Measurements from ENCODE around the gene BOK. TPM values are rescaled to one million over a fixed set of nuclear protein-coding genes. Genes with fewer than 3 reads are reported as not detected.

Gene BOK
- total RNA-seq, 1 experiment from 2014 or later: 33.9 TPM

DNA sequence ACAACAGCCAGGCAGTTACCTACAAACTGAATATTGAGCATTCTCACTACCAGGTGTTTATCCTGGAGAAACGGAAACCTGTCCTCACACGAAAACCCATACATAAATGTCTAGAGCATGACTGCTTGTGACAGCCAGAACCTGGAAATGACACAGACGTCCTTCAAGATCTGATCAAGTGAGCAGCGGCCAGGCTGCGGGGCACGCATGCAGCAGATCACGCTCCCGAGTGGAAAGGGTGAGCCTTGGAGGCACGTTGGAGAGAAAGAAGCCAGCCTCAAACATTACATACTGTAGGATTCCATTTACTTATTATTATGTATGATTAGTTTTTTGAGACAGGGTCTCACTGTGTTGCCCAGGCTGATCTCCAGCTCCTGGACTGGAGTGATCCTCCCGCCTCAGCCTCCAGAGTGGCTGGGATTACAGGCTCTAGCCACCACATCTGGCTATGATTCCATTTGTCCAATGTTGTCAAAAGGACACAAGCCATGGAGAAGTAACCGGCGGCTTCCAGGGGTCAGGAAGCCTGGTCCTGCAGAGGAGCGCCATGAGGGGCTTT, 27.3 kb upstream of the BOK start:
- no peak overlapping the region for H3K4me2 ChIP-seq (ENCODE audit: insufficient read depth, insufficient read length, low read length)
- no peaks in the 10 kb centered on the region for H3K27me3 ChIP-seq (ENCODE audit: insufficient read depth, low read length)
- no peak overlapping the region for H4K91ac ChIP-seq (ENCODE audit: insufficient read length, low read depth, low read length)
- H3K23me2 ChIP-seq (ENCODE audit: insufficient read length, low read depth, low read length, poor library complexity, severe bottlenecking): no peaks in the 10 kb centered on the region
- no peak for DNase-seq
- Mint-ChIP-seq H3K27ac (no peak overlapping the region), H3K36me3 (ENCODE audit: insufficient read depth in 1 of 3, low read depth in 3 of 3) (peaks cover 0 to 4% (median 2%) of the 10 kb centered on the region in 3 experiments; a peak in 3 of 7 replicates), H3K4me3 (no peak overlapping the region), H3K27me3 (ENCODE audit: low read depth) (peaks cover 6% of the 10 kb centered on the region), H3K9me3 (peaks cover 6% of the 10 kb centered on the region in 2 experiments), H3K4me1 (0 out of 4 replicates have a peak, but pooled peaks cover 0 to 2% of the 10 kb centered on the region in 2 experiments)
- H3K18ac ChIP-seq (ENCODE audit: insufficient read length, low read depth, low read length): no peak overlapping the region
- no peak overlapping the region for H3K56ac ChIP-seq (ENCODE audit: insufficient read length, low read depth, low read length)
- H4K8ac ChIP-seq (replicated peaks; ENCODE audit: insufficient read length, low read depth, low read length): no peak overlapping the region
- no peaks in the 10 kb centered on the region for H3K79me1 ChIP-seq (ENCODE audit: insufficient read depth, low read depth, low read length, poor library complexity, severe bottlenecking)
- no peak overlapping the region for H3K27ac ChIP-seq (ENCODE audit: insufficient read length, low read depth, low read length)
- no peak overlapping the region for H3K23ac ChIP-seq (ENCODE audit: insufficient read length, low read depth, low read length)
- H2AK5ac ChIP-seq (ENCODE audit: insufficient read length, low read length): no peak overlapping the region
- no peak for TF ChIP-seq CTCF (conservative IDR thresholded peaks at IDR 0.05)
- H3K9me3 ChIP-seq (ENCODE audit: control insufficient read depth, low read depth, low read length): no peaks in the 10 kb centered on the region
- H4K20me1 ChIP-seq (ENCODE audit: control insufficient read depth, insufficient read depth, insufficient read length): no peaks in the 10 kb centered on the region
- no peak overlapping the region for H3T11ph ChIP-seq (ENCODE audit: low read length)
- H3K79me2 ChIP-seq (ENCODE audit: insufficient read depth, low read length): no peaks in the 10 kb centered on the region
- no peak overlapping the region for H3K4ac ChIP-seq (ENCODE audit: low read depth, low read length)
- H4K5ac ChIP-seq (ENCODE audit: insufficient read length, low read depth, low read length): no peak overlapping the region
- H2BK15ac ChIP-seq (ENCODE audit: low read depth, low read length): no peak overlapping the region
- no peaks in the 10 kb centered on the region for H3K4me1 ChIP-seq (ENCODE audit: insufficient read depth, low read length)
- no peak overlapping the region for H2AFZ ChIP-seq (ENCODE audit: low read length)
- H2BK20ac ChIP-seq (ENCODE audit: low read depth, low read length, poor library complexity, severe bottlenecking): no peak overlapping the region
- H2BK120ac ChIP-seq (ENCODE audit: low read depth, low read length, poor library complexity, severe bottlenecking): no peak overlapping the region
- no peak overlapping the region for H2BK5ac ChIP-seq (ENCODE audit: insufficient read length, low read length)
- no peak overlapping the region for H2BK12ac ChIP-seq (ENCODE audit: insufficient read length, low read depth, low read length)
- no peak overlapping the region for H3K14ac ChIP-seq (ENCODE audit: insufficient read depth, low read length)
- no peak overlapping the region for H3K9ac ChIP-seq (ENCODE audit: extremely low read depth, insufficient read length, low read length)
- no CpG with 5 or more reads among the region's 13 CpGs for WGBS (ENCODE audit: extremely low coverage, insufficient read length, low lambda C conversion rate)
